ENCODE measurements around the gene AUH.
"Not testable (repeated sequence)": the region's sequence is repeated elsewhere in the genome, so short reads cannot be mapped to it uniquely, and the experiment has no call there.

AUH gene

DNA sequence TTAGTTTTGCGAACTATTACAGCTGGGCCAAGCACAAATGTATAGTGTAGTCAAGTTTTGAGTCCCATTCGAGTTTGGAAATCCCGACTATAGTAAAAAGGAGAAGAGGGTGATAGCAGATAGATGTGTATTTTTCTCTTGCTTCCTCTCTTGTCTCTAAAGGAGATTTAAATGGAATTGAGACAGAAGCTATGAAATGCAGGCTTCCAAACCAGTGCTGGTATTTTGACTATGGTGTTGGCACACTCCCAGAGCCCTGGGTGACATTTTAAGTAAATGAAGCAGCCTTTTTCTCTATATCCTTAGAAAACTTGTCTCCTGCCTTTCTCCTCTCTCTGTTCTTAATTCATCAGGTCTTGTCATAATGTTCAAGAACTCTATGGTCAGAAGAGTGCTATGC is 17.7 kb upstream of the AUH start:
- DNase-seq (ENCODE audit: low read depth, low spot score): no peak

DNA sequence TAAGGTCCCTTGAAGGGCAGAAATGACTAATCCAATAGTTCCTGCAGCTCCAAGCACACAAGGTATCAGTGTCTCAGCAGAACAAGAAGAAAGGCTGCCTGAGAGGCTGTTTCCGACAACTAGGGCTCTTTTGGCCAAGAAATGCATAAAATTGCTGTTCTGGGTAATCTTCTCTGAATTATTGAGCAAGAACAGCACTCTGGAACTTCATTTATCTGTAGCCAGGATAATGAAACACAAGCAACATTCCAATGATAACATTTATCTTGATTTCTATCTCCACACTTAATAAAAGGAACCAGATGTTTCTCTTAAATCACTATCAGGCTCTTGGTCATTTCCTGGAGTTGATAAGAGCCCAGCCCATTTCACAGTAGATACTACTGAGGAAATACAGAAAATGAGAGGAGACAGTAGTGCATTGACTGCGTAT is 17.0 kb upstream of the AUH start:
- no peak for DNase-seq (ENCODE audit: low read depth, low spot score)

DNA sequence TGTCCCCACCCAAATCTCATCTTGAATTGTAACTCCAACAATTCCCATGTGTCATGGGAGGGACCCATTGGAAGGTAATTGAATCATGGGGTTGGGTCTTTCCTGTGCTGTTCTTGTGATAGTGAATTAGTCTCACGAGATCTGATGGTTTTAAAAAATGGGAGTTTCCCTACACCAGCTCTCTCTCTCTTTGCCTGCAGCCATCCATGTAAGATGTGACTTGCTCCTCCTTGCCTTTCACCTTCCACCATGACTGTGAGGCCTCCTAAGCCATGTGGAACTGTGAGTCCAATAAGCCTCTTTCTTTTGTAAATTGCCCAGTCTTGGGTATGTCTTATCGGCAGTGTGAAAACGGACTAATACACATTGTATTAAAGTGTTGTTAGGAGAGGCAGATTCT is 16.3 kb upstream of the AUH start:
- DNase-seq (ENCODE audit: low read depth, low spot score): not testable (repeated sequence)

DNA sequence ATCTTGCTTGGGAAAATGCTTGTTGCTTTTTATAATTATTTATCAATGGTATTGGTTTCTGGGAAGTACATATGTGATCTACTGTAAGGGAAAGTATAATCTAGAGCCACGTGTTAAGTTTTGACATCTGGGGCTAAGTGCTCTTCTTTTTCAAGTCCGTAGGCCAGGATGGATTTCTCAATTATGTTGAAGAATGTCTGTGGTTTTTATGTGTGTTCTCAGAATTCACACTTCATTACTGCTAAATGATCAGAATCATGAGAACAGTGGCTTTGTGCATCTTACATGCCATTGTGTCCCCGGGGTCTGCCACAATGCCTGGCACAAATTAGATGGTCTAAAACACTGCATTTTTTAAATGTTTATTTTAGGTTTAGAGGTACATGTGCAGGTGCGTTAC is 14.5 kb upstream of the AUH start:
- DNase-seq (ENCODE audit: low read depth, low spot score): no peak

DNA sequence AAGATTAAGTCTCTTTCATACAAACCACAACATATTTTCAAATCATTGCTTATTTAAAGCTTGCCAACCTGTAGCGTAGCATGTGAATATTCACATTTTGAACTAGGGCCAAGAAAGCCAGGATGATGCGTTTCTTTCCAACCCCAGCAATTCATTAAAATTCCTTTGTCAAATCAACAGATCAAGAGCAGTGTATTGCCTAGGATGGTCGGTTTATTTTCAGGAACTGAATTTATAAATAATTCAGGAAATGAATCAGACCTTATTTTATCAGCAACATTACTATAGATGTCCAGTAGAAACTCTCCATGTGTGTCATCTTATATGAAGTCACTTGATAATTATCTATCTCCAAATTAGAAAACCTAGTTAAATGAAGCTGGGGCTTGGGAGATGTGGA is 13.2 kb upstream of the AUH start:
- no peak for DNase-seq (ENCODE audit: low read depth, low spot score)

DNA sequence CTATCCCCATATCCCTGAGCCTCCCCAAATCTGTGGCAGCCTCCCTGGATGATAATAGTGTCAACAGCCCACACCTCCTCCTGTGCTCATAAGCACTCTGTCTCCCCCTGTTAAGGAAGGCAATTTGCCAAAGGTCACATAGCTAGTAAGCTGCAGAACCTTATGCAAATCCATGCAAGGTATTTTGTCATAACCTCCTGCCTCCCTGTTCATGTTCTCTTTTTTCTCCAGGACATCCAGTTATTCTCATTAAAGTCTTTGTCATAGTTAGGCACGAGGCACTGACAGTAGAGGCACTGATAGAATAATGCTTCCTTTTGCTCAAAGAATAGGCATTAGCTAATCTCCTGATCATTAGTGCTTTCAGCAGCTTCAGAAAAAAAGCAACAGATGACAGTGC is 10.2 kb upstream of the AUH start:
- no peak for DNase-seq (ENCODE audit: low read depth, low spot score)

DNA sequence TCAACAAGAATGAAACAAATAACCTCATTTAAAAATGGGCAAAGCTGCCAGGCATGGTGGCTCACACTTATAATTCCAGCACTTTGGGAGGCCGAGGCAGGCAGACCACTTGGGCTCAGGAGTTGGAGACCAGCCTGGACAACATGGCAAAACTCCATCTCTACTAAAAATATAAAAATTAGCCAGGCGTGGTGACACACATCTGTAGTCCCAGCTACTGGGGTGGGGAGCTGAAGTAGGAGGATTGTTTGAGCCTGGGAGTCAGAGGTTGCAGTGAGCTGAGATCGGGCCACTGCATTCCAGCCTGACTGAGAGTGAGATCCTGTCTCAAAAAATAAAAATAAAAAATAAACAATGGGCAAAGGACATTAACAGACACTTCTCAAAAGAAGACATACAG is 8.3 kb upstream of the AUH start:
- not testable (repeated sequence) for DNase-seq (ENCODE audit: low read depth, low spot score)

DNA sequence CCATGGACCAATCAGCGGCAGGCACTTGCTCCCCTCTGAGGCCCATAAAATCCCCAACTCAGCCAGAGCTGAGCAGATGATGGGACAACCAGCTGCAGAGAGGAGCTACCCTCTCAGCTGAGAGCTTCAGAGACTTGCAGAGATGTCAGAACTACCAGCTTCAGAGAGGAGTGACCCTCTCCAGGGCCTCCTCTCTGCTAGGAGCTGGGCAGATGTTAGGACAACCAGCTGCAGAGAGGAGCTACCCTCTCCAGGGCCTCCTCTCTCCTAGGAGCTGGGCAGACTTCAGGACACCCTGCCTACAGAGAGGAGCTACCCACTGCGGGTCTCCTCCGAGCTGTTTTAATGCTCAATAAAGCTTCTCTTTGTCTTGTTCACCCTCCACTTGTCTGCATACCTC is 3.0 kb upstream of the AUH start:
- DNase-seq (ENCODE audit: low read depth, low spot score): no peak

DNA sequence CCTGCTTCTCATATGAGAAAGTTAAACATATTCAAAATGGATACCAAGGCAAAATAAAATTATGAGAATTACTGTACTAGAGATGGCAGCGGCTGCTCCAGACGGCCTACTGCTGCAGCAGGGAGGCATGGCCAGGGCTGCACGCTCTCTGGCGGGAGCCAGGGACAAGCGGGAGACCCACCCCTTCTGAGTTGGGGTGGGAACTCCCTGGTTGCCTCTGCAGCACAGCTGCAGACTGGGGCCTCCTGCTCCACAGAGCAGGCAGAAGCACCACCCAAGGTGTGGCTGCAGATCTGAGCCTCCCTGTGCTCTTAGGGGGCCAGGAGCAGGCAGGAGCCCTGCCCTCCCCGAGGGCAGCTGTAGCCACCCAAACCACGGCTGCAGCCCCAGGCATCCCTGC is 2.3 kb upstream of the AUH start:
- no peak for DNase-seq (ENCODE audit: low read depth, low spot score)

DNA sequence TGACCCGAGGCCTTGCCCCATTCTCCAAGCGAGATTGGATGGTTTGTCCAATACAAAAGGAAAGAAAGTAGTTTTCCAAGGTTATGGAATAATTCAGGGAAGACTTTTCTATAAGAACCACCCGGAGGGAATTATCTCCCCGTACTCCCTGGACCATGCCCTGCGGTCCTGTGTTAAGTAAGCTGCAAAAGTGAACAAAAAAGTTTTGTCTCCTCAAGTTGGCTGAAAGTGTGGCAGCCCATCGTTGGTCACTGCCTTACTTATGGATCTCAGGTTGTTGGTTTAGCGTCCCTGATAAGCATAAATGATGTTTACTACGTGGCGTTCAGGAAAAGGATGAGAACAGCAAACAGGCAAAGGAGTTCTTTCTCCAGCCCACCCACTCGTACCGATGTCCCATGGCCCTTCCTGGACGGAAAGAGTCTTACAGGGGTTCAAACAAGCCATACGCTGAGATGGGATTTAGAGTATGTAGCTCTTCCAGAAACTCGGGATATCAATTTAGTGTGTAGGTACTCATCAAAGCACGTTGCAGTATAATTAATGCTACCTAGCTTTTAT is 413 bp upstream of the AUH start:
- DNase-seq (ENCODE audit: low read depth, low spot score): no peak

DNA sequence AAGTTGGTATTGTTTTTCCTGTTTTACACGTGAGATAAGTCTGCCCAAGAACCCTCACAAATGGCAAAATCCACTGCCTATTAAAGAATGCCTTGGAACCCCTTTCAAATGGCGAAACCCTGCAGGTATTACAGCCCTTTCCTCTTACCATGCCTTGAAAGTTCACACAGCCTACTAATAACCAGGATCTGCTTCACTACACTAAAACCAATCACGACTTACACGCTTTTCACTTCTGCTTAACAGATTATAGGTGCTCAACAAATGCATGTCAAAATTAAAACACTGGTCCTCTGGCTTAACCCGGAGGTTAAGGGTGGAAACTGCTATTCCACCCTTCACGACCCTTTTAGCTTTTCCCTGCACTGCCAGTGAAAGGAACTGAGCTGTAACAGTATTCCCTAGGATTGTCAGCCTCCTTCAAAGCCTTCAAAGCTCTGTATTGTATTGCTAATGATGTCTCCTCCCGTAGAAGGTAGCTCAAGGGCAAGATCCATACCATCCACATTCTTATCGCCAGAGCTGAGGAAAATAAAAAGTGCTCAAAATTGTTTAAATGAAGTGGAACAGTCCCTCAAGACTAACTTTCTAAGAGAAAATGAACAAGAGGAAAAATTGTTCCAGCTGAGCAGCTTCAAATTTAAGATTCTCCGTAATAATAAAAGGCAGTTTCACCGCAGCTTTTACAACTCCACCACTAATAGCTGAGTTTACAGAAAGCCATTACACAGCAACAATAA is 997 bp downstream of the AUH start:
- DNase-seq (ENCODE audit: low read depth, low spot score): peak; percentile 80

DNA sequence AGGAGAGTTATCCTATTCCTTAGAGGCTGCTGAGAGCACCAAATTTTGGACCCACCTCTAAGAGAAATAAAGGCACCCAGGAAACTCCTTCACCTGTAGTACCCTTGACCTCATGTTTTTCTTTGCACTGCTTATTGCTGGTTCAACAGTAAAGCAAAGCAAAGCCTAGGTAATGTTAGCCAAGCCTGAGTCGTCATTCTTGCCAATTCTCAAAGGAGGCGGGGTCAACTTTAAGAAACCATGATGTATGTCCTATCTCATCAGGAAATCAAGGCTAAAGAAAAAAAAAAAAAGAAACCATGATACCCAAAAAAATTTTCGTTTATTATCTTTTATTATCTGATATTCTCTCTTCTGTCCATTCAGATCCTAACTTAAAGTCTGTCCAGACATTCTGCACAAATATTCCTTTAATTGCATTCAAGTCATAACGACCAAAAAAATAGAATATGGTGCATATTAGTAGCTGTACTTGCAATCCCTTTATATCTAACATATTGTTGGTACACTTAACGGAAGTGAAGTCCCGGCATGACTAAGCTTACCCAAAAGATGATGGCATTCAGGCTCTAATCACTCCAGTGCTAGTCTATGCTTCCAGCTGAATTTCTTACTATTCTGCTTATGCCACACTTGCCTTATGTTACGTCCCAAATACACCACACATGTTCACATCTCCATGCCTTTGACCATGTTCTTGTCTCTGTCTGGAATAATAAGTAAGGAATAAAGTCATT is 1.8 kb downstream of the AUH start:
- no peak for DNase-seq (ENCODE audit: low read depth, low spot score)

DNA sequence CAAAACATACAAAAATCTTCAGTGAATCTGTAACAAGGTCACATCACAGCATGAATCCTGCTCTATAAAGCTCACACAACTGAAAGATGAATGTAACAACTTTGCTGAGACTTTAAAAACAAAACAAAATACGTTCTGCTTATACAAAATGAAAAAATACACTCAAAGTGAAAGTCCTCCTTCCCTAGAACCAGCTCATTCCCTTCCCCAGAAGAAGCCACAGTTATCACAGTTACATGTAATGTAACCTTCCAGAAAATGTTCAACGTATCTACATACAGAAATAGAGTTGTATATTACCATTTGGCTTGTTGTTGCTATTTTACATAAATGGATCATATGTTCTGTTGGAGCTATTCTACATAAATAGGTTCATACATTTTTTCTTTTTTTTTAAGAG is 2.6 kb downstream of the AUH start:
- no peak for DNase-seq (ENCODE audit: low read depth, low spot score)

DNA sequence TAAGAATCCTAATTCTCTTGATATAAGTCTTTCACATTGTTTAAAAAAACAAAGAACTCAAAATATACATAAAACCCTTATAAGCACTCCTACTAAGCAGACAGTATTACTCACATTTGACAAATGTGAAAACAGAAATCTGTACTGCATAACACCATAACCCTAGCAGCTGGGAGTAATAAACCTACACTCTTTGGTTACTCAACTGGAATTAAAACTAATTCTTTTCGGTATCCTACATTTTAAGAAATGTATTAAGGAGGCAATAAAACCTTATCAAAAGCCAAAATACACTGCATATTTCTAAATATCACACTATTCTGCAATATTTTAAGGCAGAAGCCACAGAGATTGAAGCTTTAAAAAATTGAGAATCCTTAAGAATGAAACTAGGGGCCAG is 6.8 kb downstream of the AUH start:
- DNase-seq (ENCODE audit: low read depth, low spot score): no peak

DNA sequence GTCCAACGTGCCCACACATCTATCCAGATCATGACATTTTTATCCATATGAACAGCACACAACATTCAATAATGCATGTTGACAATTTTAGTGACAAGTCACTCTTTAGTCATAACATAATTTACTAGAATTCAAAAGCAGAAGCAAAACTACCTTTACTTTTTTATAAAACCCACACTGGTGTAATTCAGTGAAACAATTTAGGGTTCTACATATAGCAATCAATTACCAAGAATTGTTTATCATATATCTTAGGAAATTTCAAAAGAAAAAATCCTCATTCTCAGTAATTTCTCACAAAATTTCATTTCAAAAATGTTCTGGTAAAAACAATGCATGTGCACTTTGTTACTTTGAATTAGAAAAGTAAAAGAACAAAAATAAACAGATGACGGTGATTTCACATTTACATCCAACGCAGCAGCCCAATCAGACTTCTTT is 12.6 kb downstream of the AUH start:
- no peak for DNase-seq (ENCODE audit: low read depth, low spot score)

DNA sequence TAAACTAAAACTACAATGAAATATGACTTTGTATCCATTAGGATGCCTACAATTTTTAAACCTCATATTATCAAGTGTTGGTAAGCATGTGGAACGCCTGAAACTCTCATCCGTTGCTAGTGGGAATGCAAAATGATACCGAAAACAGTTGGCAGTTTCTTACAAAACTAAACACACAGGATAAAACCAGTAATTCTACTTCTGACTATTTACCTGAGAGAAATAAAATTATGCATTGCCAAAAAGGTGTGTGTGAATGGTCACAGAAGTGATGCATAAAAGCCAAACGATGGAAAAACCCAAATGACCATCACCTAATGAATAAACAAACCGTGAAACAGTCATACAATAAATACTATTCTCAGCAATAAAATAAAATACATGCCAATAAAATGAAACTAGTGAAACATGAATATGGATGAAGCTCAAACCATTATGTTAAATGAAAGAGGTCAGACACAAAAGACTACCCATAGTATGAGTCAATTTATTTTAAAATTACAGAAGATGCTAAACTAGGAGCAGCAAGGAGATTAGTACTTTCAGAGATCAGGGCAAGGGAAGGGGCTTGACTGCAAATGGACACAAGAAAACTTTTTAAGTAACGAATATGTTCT is 13.4 kb downstream of the AUH start:
- no peak for DNase-seq (ENCODE audit: low read depth, low spot score)

DNA sequence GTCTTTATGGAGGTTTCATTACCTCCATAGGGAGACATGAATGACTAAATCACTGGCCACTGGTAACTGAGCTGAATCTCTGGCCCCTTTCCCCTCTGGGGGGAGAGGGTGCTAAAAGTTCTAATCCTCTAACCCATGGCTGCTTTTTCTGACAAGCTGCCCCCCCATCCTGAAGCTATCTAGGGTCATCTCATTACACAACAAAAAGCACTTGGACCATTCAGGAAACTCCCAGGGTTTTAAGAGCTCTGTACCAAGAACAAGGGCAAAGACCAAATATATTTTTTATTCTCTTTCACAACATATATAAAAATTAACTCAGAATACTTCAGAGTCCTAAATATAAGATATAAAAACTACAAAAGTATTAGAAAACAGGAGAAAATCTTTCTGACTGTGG is 14.3 kb downstream of the AUH start:
- DNase-seq (ENCODE audit: low read depth, low spot score): no peak

DNA sequence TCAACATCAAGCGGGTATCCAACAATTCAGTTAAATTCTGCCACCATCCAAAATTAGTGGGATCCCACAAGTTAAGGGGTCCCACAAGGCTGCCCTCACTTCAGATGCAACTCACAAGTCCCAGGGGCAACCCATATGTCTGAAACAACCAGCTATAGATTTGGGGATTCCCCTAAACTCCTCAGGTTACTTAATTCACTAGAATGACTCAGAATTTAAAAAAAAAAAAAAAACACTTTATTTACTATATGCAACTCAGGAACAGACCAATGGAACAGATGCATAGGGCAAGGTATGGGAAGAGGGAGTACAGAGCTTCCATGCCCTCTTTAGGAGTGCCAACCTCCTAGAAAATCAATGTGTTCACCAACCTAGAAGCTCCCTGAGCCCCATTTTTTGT is 15.1 kb downstream of the AUH start:
- DNase-seq (ENCODE audit: low read depth, low spot score): no peak

DNA sequence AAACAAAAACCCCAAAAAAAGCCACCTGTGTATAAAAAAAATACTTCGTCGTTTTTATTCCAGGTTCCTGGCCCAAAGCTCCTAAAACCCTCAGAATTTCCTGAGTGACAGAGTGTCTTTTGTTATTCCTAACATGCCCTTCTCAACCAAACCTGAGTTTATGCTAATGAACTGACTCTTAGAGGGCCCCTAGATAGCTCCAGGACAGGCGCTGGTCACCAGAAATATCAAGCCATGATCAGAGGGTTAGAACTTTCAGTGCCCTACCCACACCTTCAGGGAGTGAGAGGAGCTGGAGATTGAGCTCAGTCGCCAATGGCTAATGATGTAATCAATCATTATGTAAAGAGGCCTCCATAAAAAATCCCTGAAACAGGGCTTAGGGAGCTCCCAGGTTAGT is 15.7 kb downstream of the AUH start:
- DNase-seq (ENCODE audit: low read depth, low spot score): peak; percentile 71

DNA sequence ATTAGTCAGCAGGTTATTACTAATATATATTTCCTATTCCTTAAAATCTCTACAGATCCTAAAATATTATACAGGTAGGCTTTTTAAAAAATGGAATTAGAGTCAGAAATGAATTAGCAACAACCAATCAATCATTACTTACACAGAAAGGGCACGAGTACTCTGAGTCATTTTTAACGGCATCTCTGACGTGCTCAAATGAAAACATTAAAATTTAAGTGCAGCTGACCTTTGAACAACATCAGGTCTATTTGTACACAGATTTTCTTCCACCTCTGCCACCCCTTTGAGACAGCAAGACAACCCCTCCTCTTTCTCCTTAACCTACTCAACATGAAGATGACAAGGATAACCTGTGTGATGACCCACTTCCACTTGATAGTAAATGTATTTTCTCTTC is 19.1 kb downstream of the AUH start:
- no peak for DNase-seq (ENCODE audit: low read depth, low spot score)

DNA sequence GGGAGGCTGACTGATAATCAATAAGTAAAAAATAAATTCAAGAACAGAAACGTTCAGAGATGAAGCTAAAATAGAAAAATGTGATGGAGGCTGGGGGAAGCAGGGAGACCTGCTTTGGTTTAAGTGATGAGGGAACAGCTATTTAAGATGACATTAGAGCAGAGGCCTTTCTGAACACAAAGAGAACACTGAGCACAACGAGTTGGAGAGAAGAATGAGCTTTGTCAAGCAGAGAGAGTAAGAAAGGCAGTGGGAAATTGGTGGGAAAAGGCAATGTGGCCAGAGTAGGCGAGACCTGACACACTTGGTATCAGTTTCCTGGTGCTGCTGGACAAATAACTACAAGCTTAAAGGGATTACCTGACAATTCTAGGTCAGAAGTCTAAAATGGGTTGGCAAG is 20.0 kb downstream of the AUH start:
- DNase-seq (ENCODE audit: low read depth, low spot score): no peak

DNA sequence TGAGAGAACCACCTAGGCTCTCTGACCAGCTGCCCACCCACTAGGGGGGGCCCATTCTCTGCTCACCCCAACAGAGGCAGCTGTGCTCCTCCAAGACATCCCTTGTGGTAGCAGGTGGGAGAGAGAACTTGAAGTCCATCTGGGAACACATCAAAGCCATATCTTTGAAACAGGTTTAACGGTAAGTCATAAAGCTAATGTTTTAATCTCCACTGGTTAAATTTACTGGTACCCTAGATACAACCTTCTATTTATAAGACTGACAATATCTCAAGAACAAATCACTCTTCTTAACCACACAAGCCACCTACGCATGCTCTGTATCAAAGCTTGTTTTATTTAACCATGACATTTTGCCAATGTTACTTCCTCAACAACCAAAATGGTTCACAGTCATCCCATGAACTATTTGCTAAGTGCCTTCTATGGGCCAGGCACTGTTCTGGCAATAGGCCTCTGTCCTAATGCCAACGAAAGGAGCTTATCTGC is 20.4 kb downstream of the AUH start:
- no peak for DNase-seq (ENCODE audit: low read depth, low spot score)

Measured in ELF-1 (cell line).